ENCODE data around the gene TNK2. TPM values are rescaled to one million over a fixed set of nuclear protein-coding genes. Genes with fewer than 3 reads are reported as not detected.
"Not testable (repeated sequence)": the region's sequence is repeated elsewhere in the genome, so short reads cannot be mapped to it uniquely, and the experiment has no call there.

TNK2 gene
- total and polyA plus RNA-seq, 2 donors (not counting 1 experiment from before 2014, with no cell fraction given), result 131 to 198 TPM

GRCh38 chr3:195872800-195873199, 35.6 kb downstream of the TNK2 start:
- WGBS (ENCODE audit: insufficient coverage), result 96% methylated on average over 16 of the region's 16 CpGs
- Histone ChIP-seq H3K27me3 (replicated peaks in 1 of 4; ENCODE audit: control extremely low read depth in 1 of 4, control insufficient read depth in 3 of 4, insufficient read depth in 4 of 4, low read length in 3 of 4) (no peaks in the 10 kb centered on the region), H3K4me3 (ENCODE audit: control extremely low read depth in 1 of 5, extremely low read depth in 1 of 5, insufficient read depth in 1 of 5, low read depth in 2 of 5, low read length in 4 of 5) (no peak overlapping the region), H3K9me3 (ENCODE audit: control extremely low read depth in 1 of 3, control insufficient read depth in 2 of 3, insufficient read depth in 1 of 3, low read length in 2 of 3) (no peaks in the 10 kb centered on the region), H3K79me2 (ENCODE audit: control insufficient read depth, insufficient read depth, low read length) (peaks cover 28% of the 10 kb centered on the region), H3K4me1 (ENCODE audit: control insufficient read depth in 2 of 2, insufficient read depth in 2 of 2, low read length in 2 of 2) (no peaks in the 10 kb centered on the region), H3K4me2 (replicated peaks; ENCODE audit: low read depth, low read length, poor library complexity, severe bottlenecking) (no peak overlapping the region), H2AFZ (ENCODE audit: insufficient read depth, low read depth, low read length, poor library complexity, severe bottlenecking) (no peak overlapping the region), H3K9ac (ENCODE audit: low read length) (no peak overlapping the region), H3K27ac (ENCODE audit: low read length in 2 of 2) (no peak overlapping the region), H4K20me1 (ENCODE audit: control insufficient read depth, insufficient read depth, low read length, poor library complexity, severe bottlenecking) (peaks cover 74% of the 10 kb centered on the region), H3K36me3 (replicated peaks in 1 of 2; ENCODE audit: control extremely low read depth in 1 of 2, control insufficient read depth in 1 of 2, extremely low read depth in 1 of 2, insufficient read depth in 2 of 2, low read length in 1 of 2) (peaks cover 0 to 61% of the 10 kb centered on the region in 2 experiments)
- Mint-ChIP-seq H3K4me3 (no peak overlapping the region), H3K4me1 (no peaks in the 10 kb centered on the region), H3K9me3 (ENCODE audit: insufficient read depth) (no peaks in the 10 kb centered on the region), H3K27ac (no peak overlapping the region), H3K27me3 (no peaks in the 10 kb centered on the region)
- DNase-seq (no peak), ATAC-seq (ENCODE audit: low read depth) (no peak)
- intact Hi-C loops (cut with micrococcal nuclease), result no loop called here
- TF ChIP-seq, protein P1, sequence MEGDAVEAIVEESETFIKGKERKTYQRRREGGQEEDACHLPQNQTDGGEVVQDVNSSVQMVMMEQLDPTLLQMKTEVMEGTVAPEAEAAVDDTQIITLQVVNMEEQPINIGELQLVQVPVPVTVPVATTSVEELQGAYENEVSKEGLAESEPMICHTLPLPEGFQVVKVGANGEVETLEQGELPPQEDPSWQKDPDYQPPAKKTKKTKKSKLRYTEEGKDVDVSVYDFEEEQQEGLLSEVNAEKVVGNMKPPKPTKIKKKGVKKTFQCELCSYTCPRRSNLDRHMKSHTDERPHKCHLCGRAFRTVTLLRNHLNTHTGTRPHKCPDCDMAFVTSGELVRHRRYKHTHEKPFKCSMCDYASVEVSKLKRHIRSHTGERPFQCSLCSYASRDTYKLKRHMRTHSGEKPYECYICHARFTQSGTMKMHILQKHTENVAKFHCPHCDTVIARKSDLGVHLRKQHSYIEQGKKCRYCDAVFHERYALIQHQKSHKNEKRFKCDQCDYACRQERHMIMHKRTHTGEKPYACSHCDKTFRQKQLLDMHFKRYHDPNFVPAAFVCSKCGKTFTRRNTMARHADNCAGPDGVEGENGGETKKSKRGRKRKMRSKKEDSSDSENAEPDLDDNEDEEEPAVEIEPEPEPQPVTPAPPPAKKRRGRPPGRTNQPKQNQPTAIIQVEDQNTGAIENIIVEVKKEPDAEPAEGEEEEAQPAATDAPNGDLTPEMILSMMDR (IDR thresholded peaks at IDR 0.05), result no peak
- ChIA-PET POLR2A (no interaction called here), CTCF (interaction anchor here (1.1 to 2.1 kb wide), 2 partner anchors 22 to 34 kb away, joined by 3 to 6 read pairs; no protein-coding TSS in a partner anchor)

- intact Hi-C loops (cut with micrococcal nuclease), result no loop called here
- Mint-ChIP-seq H3K4me3 (no peak overlapping the region), H3K27ac (no peak overlapping the region), H3K9me3 (ENCODE audit: insufficient read depth) (no peaks in the 10 kb centered on the region), H3K27me3 (no peaks in the 10 kb centered on the region), H3K4me1 (no peaks in the 10 kb centered on the region)
- H3K27me3 ChIP-seq (replicated peaks in 1 of 4; ENCODE audit: control extremely low read depth in 1 of 4, control insufficient read depth in 3 of 4, insufficient read depth in 4 of 4, low read length in 3 of 4), result no peaks in the 10 kb centered on the region
- CTCF ChIA-PET, result interaction anchor here (1.0 to 2.1 kb wide), 3 partner anchors 12 to 35 kb away, joined by 3 to 6 read pairs (median 3); no protein-coding TSS in a partner anchor
- ATAC-seq (ENCODE audit: low read depth), result no peak
- 98% methylated on average over 25 of the region's 28 CpGs for WGBS (ENCODE audit: insufficient coverage)
- no peaks in the 10 kb centered on the region for H3K4me1 ChIP-seq (ENCODE audit: control insufficient read depth in 2 of 2, insufficient read depth in 2 of 2, low read length in 2 of 2)
- H3K4me3 ChIP-seq (ENCODE audit: control extremely low read depth in 1 of 5, extremely low read depth in 1 of 5, insufficient read depth in 1 of 5, low read depth in 2 of 5, low read length in 4 of 5), result no peak overlapping the region
- no peak for DNase-seq
- H3K36me3 ChIP-seq (replicated peaks in 1 of 2; ENCODE audit: control extremely low read depth in 1 of 2, control insufficient read depth in 1 of 2, extremely low read depth in 1 of 2, insufficient read depth in 2 of 2, low read length in 1 of 2), result peaks cover 0 to 58% of the 10 kb centered on the region in 2 experiments
- POLR2A ChIA-PET, result no interaction called here
- peaks cover 68% of the 10 kb centered on the region for H4K20me1 ChIP-seq (ENCODE audit: control insufficient read depth, insufficient read depth, low read length, poor library complexity, severe bottlenecking)
- no peak overlapping the region for H3K4me2 ChIP-seq (replicated peaks; ENCODE audit: low read depth, low read length, poor library complexity, severe bottlenecking)
- H3K9ac ChIP-seq (ENCODE audit: low read length), result no peak overlapping the region
- H3K27ac ChIP-seq (ENCODE audit: low read length in 2 of 2), result no peak overlapping the region
- no peak overlapping the region for H2AFZ ChIP-seq (ENCODE audit: insufficient read depth, low read depth, low read length, poor library complexity, severe bottlenecking)
- H3K79me2 ChIP-seq (ENCODE audit: control insufficient read depth, insufficient read depth, low read length), result peaks cover 21% of the 10 kb centered on the region
- no peaks in the 10 kb centered on the region for H3K9me3 ChIP-seq (ENCODE audit: control extremely low read depth in 1 of 3, control insufficient read depth in 2 of 3, insufficient read depth in 1 of 3, low read length in 2 of 3)
- no peak for TF ChIP-seq EZH2 (IDR thresholded peaks at IDR 0.05; ENCODE audit: borderline replicate concordance, insufficient read depth, low read depth, low read length, poor library complexity, severe bottlenecking)
- TF ChIP-seq, protein P1 (IDR thresholded peaks at IDR 0.05), result no peak
Observed at GRCh38 chr3:195872097-195872496, 36.3 kb downstream of the TNK2 start.

GRCh38 chr3:195871686-195872085, 36.7 kb downstream of the TNK2 start:
- intact Hi-C loops (cut with micrococcal nuclease); H3K27ac Mint-ChIP-seq: not testable (repeated sequence)

More at GRCh38 chr3:195871686-195872085, 36.7 kb downstream of the TNK2 start:
- H3K36me3 ChIP-seq (replicated peaks in 1 of 2; ENCODE audit: control extremely low read depth in 1 of 2, control insufficient read depth in 1 of 2, extremely low read depth in 1 of 2, insufficient read depth in 2 of 2, low read length in 1 of 2), result peaks cover 0 to 57% of the 10 kb centered on the region in 2 experiments
- H3K4me2 ChIP-seq (replicated peaks; ENCODE audit: low read depth, low read length, poor library complexity, severe bottlenecking); H3K9me3 Mint-ChIP-seq (ENCODE audit: insufficient read depth); H3K4me3 Mint-ChIP-seq; H3K27ac ChIP-seq (ENCODE audit: low read length in 2 of 2); POLR2A ChIA-PET; H3K4me3 ChIP-seq (ENCODE audit: control extremely low read depth in 1 of 5, extremely low read depth in 1 of 5, insufficient read depth in 1 of 5, low read depth in 2 of 5, low read length in 4 of 5); ATAC-seq (ENCODE audit: low read depth); H3K4me1 Mint-ChIP-seq; H3K27me3 Mint-ChIP-seq; DNase-seq; H3K9me3 ChIP-seq (ENCODE audit: control extremely low read depth in 1 of 3, control insufficient read depth in 2 of 3, insufficient read depth in 1 of 3, low read length in 2 of 3); H2AFZ ChIP-seq (ENCODE audit: insufficient read depth, low read depth, low read length, poor library complexity, severe bottlenecking); H3K9ac ChIP-seq (ENCODE audit: low read length); H3K4me1 ChIP-seq (ENCODE audit: control insufficient read depth in 2 of 2, insufficient read depth in 2 of 2, low read length in 2 of 2); H3K27me3 ChIP-seq (replicated peaks in 1 of 4; ENCODE audit: control extremely low read depth in 1 of 4, control insufficient read depth in 3 of 4, insufficient read depth in 4 of 4, low read length in 3 of 4): not testable (repeated sequence)
- CTCF ChIA-PET, result interaction anchor here (1.0 to 2.1 kb wide), 5 partner anchors 12 to 43 kb away, joined by 3 to 6 read pairs (median 3); no protein-coding TSS in a partner anchor
- 95% methylated on average over 3 of the region's 3 CpGs for WGBS (ENCODE audit: insufficient coverage)
- peaks cover 17% of the 10 kb centered on the region for H3K79me2 ChIP-seq (ENCODE audit: control insufficient read depth, insufficient read depth, low read length)
- peaks cover 64% of the 10 kb centered on the region for H4K20me1 ChIP-seq (ENCODE audit: control insufficient read depth, insufficient read depth, low read length, poor library complexity, severe bottlenecking)
